Non-pigmented ciliary epithelial cell (primary cell): ENCODE data around the gene CHST6.
A peak's percentile ranks its signal among the peaks of the same experiment; 100 is the strongest.
"Not testable (repeated sequence)": the region's sequence is repeated elsewhere in the genome, so short reads cannot be mapped to it uniquely, and the experiment has no call there.

Source experiments
- DNase-seq: peaks from one replicate; pipeline ENCODE4 v3.0.0-alpha.2; 2010; ENCODE audit warnings: low read depth

The CHST6 gene

DNA sequence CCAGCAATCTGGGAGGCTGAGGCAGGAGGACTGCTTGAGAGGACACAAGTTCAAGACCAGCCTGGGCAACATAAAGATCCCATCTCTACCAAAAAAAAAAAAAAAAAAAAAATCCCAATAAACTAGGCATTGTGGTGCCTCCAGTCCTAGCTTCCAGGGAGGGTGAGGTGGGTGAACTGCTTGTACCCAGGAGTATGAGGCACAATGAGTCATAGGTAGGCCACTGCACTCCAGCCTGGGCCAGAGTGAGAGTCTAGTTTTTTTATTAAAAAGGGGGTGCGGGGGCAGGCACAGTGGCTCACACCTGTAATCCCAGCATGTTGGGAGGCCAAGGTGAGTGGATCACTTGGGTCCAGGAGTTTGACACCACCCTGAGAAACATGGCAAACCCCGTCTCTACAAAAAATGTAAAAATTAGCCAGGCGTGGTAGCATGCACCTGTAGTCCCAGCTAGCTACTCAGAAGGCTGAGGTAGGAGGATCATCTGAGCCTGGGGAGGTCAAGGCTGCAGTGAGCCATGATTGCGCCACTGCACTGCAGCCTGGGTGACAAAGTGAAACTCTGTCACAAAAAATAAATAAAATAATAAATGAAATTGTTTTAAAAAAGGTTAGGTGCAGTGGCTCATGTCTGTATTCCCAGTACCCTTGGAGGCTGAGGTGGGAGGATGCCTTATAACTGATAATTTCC is 7.8 kb upstream of the CHST6 start:
- no peak for DNase-seq

- DNase-seq = not testable (repeated sequence)
Observed at GRCh38 chr16:75501820-75502219, 6.6 kb upstream of the CHST6 start.

DNA sequence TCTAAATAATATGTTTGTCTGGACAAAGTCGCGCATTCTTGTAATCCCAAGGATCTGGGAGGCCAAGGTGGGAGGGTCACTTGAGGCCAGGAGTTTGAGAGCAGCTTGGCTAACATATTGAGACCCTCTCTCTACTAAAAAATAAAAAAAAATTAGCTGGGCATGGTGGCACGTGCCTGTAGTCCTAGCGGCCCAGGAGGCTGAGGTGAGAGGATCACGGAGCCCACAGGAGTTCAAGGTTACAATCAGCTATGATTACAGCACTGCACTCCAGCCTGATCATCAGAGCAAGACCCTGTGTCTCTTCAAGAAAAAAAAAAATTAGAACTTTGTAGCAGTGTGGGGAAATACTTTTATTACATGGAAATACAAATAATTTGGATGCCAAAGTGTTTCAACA is 6.1 kb upstream of the CHST6 start:
- DNase-seq = no peak

DNA sequence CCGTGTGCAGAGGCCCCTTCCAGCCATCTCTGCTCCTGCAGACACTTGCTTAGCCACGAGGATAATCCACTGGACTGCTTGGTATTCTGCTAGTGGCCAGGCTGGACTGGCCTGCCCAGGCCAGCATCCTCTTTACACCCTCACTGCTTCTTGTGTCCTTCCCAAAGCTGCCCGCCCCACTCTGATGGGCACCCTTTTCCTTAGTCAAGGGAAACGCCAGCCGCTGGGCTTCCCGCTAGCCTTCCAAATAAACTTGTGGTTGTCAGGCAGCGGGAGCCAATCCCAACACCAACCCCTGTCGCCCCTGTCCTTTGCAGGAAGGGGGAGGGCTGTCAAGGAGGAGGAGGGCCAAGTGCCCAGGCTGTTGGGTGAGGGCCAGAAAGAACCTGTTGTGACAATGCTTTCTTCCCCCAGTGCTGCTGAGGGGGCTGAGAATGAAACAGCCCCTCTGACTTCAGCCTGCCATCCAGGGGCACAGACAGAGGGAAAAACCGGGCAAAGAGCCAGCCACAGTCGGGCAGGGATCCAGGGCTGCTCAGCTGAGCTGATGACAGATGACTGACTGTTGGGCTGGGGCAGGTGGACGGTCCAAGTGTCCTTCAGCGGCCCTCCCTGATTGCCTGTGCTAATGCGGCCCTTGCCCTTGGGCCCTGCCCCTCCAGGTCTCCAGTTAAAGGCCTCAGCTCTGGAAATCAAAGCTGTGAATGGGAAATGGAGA is 3.5 kb upstream of the CHST6 start:
- not testable (repeated sequence) for DNase-seq

GRCh38 chr16:75497558-75497957 is 2.3 kb upstream of the CHST6 start:
- no peak for DNase-seq

DNA sequence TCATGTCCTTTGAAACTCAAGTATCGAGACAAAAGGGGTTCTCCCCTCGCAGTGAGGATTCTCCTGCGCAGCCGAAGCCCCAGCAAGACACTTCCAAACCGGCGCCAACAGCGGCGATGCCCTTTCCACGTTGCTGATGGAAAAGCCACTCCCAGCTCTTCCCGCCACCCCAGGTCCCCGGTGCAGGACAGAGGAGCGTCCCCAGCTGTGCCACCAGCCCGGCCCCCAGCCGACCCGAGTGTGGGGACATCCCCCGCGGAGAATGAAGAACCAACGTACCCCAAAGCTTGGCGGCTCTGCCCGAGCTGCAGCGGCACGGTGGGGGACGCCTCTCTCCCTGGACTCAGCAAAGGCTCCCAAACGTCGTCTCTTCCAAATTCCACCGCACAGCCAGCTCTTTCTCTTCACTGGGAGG is 573 bp downstream of the CHST6 start:
- DNase-seq = no peak

DNA sequence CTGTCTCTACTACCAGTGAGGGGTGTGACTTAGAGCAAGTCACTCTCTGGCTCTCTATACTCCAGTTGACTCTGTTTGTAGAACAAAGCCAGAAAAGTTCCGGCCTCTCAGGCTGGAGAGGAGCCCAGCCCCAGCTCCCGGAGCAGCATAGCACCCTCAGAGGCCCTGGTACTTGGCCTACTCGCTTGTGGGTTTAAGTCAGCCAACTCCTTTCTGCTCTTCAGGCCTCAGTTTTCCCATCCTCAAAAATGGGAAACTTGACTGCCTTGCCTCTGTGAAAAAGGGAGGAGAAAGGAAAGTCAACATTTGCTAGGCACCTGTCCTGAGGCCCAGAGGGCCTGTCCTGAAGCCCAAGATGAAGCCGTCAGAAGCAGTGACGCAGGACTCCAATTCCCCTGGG is 1.1 kb downstream of the CHST6 start:
- DNase-seq = no peak

DNA sequence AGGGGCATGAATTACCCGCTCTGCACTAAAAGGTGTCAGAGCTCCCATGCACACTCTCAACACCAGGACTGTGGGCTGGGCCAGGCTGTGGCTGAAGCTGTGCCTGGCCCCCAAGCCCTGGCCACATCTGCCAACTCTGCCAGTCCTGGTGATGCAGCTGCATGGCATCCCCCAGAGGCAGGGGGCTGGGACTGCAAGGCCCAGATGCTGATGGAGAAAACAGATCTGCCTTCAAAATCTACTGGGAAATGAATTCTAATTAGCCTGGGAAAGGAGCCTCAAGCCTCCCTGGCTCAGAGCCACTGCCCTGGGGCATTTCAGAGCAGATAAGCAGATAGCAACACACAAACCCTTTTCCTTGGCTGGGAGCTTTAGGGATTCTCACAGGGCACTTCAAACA is 3.4 kb downstream of the CHST6 start:
- no peak for DNase-seq

GRCh38 chr16:75488322-75488721 is 6.9 kb downstream of the CHST6 start:
- no peak for DNase-seq

GRCh38 chr16:75486676-75487313 is 8.4 kb downstream of the CHST6 start:
- no peak for DNase-seq

GRCh38 chr16:75486014-75486675 is 9.1 kb downstream of the CHST6 start:
- no peak for DNase-seq

- no peak for DNase-seq
Observed at GRCh38 chr16:75485230-75486013, 9.8 kb downstream of the CHST6 start.

- peak; percentile 40 for DNase-seq
Observed at GRCh38 chr16:75483222-75483621, 12.0 kb downstream of the CHST6 start.

DNA sequence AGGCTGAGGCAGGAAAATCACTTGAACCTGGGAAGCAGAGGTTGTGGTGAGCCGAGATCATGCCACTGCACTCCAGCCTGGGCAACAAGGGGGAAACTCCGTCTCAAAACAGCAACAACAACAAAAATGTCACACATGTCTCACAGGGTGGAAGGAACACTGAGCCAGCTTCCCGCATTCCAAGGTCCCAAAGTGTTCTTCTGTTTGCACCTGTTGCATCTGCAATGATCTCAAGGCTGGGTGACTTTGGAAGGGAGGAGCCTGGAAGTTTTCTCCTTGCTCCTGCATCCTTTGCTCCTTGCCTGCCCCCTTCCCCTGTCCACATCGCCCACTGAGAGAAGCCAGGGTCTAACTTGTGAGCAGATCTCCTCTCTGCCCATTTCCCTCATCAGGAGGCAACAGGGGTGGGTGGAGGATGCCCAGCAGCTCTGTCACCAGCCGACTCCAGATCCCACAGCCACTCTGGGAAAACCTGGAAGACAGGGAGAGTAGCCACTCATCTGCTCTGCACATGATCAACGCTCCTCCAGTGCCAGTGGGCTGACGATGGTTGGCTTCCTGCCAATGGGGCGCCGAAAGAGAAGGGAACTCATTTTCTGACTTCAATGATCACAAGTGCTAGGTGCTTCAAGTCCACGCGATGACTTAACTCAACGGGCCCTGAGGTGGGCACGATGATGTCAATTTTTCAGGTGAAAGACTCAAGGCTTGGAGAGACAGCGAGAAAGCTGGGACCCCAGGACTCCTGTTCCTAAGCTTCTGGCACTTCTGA is 12.6 kb downstream of the CHST6 start:
- no peak for DNase-seq

DNA sequence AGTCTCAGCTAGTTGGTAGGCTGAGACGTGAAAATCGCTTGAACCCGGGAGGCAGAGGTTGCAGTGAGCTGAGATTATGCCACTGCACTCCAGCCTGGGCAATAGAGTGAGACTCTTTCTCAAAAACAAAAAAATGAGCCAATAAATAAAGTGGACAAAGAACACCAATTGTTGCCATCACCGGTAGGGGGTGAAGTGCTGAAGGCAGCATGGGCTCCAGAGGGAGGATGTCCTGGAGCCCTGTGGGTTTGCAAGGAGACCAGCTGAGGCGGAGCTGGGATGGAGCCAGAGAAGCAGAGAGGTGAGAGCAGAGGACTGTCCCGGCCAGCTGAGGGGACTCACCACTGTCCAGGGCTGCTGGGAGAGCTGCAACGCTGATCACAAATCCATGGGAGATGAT is 13.8 kb downstream of the CHST6 start:
- no peak for DNase-seq

- DNase-seq = no peak
Observed at GRCh38 chr16:75479421-75479990, 15.7 kb downstream of the CHST6 start.

DNA sequence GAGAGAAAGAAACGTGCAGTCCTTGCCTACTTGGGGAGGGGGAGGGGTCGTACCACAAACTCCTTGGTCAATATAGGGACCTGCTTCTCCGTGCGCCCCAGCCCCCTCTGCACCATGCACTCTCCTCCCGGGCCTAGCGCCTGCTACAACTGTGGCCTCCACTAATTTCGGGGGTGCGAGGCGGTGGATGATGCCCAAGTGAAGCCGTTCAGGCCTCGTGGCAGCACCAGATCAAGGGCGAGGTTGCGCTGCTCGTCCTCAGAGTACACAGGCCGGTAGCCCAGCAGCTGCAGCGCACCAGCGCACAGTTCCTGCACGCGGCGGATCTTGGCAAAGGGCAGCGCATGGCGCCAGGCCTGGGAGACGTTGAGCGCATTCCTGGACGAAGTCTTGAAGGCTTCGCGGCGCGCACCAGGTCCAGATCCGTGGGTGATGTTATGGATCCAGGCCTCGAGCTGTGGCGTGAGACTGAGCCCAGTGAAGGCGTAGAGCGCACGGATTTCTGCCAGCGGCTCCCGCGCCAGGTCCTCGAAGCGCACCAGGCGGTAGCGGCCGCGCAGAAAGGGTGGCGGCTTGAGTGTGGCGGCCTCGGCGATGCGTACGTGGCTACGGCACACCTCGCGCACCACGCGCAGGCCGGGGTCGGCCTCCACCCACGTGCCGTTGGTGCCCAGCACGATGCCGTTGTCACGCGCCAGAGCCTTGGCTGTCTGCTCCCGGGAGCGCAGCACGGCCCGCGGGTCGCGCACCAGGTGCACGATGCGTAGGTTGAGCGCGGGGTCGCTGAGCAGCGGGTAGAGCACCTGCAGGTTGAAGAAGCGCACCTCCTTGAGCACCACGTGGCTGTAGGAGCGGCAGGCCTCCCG is 16.5 kb downstream of the CHST6 start:
- DNase-seq = no peak

DNA sequence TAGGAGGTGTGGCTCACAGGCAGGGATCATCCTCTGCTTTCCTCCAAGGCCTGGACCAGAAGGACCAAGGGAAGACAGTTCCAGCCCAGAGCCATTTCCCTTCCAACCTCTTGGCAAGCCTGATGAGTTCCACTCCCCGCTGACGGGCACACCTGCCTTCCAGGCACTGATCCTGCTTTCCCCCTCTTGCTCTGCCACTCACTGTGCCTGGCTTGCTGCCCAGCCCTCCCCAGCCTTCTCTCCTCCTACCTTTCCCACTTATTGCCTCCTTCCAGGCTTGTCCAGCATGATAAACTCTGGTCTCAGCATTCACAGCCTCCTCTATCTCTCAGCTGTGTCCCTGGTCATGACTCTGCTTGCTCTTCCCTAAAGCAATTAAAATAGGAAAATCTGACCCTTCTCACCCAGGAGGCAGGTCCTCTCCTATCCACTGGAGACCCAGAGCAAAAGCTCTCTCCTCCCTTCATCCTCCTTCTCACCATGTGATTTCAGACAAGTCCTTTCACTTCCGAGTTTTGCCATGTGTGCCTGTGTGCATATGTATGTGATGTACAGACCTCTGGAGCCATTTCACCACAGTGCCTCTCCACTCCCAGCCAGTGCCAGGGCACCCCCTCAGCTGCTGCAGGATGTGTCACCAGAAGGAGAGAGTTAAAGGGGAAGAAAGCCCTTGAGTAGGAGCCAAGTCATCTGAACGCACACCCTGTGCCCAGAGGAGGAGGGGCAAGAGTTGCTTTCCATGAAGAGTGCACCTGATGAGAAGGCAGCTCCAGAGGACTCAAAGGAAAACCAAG is 17.4 kb downstream of the CHST6 start:
- DNase-seq = no peak

GRCh38 chr16:75476817-75477216 is 18.4 kb downstream of the CHST6 start:
- DNase-seq = no peak
